ENCODE data around the gene SMIM29.

DNA sequence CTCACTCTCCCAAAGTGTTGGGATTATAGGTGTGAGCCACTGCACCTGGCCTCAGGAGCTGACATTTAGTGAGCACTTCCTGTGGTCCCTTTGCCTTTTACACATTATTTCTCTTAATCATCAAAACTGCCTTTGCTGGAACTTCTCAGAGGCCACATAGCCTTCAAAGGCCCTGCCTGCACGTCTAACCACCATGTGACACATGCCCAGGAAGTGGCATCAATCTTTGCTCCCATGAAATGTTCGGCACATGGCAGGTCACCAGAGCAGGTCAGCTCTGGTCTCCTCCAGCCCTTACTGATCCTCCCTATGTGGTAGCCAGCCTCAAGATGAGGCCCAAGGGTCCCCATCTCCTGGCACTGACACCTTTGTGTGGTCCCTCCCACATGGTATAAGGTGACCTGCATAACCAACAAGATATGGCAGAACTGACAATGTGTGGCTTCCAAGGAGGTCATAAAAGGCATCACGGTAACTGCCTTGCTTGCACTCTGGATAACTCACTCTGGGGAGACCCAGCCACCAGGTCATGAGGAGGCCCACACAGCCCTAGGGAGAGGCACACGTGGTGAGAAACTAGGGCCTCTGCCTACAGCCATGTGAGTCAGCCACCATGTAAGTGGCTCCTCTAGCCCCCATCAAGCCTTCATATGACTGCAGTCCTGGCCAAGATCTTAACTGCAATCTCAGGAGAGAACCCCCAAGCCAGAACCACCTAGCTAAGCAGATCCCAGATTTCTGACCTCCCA lies 40.9 kb downstream of the SMIM29 start:
- TF ChIP-seq, protein P1, sequence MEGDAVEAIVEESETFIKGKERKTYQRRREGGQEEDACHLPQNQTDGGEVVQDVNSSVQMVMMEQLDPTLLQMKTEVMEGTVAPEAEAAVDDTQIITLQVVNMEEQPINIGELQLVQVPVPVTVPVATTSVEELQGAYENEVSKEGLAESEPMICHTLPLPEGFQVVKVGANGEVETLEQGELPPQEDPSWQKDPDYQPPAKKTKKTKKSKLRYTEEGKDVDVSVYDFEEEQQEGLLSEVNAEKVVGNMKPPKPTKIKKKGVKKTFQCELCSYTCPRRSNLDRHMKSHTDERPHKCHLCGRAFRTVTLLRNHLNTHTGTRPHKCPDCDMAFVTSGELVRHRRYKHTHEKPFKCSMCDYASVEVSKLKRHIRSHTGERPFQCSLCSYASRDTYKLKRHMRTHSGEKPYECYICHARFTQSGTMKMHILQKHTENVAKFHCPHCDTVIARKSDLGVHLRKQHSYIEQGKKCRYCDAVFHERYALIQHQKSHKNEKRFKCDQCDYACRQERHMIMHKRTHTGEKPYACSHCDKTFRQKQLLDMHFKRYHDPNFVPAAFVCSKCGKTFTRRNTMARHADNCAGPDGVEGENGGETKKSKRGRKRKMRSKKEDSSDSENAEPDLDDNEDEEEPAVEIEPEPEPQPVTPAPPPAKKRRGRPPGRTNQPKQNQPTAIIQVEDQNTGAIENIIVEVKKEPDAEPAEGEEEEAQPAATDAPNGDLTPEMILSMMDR (IDR thresholded peaks at IDR 0.05; ENCODE audit: low read depth, low read length, poor library complexity, severe bottlenecking), result no peak
- no peak for TF ChIP-seq EZH2phosphoT487 (IDR thresholded peaks at IDR 0.05; ENCODE audit: borderline replicate concordance, low read length)

Data from DOHH2 (cell line).